ENCODE data around the gene DEGS2.
A peak's percentile ranks its signal among the peaks of the same experiment; 100 is the strongest.

Gene DEGS2

GRCh38 chr14:100141098-100141497 lies 18.3 kb downstream of the DEGS2 start (continued):
- TF ChIP-seq ZNF148 (tag by site-specific recombination; IDR thresholded peaks at IDR 0.05; ENCODE audit: borderline replicate concordance) (no peak), ZNF121 (tag by site-specific recombination; IDR thresholded peaks at IDR 0.05) (no peak), ZNF133 (tag by site-specific recombination; IDR thresholded peaks at IDR 0.05) (no peak)

DNA sequence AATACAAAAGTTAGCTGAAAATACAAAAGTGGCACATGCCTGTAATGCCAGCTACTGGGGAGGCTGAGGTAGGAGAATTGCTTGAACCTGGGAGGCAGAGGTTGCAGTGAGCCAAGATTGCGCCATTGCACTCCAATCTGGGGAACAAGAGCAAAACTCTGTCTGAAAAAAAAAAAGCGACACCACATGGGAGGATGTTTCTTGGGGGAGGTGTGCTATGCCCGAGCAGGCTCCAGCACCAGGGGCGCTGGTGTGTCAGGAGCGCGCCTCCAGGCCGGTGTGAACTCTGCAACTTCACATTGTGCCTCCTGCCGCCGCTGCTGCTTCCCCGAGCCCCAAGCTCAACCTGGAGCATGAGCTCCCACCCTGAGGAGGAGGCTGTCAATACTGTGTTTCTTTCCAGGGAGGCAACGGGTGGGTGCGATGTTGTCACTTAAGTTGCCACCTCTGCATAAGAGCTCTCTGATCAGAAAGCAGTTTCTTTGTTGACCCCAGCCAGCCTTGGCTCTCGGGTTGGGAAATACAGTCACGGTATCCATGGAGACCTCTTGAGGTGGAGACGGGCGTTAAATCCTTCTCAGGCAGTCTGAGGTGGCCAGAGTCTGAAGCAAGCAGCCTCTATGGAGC lies 18.9 kb downstream of the DEGS2 start:
- ChIA-PET CTCF (interaction anchor here (0.7 to 1.5 kb wide), 2 partner anchors 15 to 20 kb away, joined by 7 read pairs; no protein-coding TSS in a partner anchor), POLR2A (no interaction called here)
- H3K36me3 ChIP-seq (ENCODE audit: control insufficient read depth in 2 of 2, insufficient read depth in 1 of 2, low read length in 2 of 2): peaks cover 0 to 34% of the 10 kb centered on the region in 2 experiments; a peak in 1 of 3 replicates

More for the DNA sequence above, 18.9 kb downstream of the DEGS2 start:
- Histone ChIP-seq H3K27ac (ENCODE audit: extremely low read depth, low read depth, low read length) (no peak overlapping the region), H3K4me3 (ENCODE audit: low read depth, low read length) (no peak overlapping the region), H3K9me3 (ENCODE audit: control insufficient read depth, insufficient read depth, low read depth, low read length) (no peaks in the 10 kb centered on the region), H3K4me1 (ENCODE audit: control insufficient read depth, insufficient read depth, low read length) (no peaks in the 10 kb centered on the region)
- TF ChIP-seq ZNF202 (tag by site-specific recombination; IDR thresholded peaks at IDR 0.05; ENCODE audit: borderline replicate concordance): no peak
- TF ChIP-seq ZSCAN16 (tag by site-specific recombination; IDR thresholded peaks at IDR 0.05): no peak
- TF ChIP-seq, protein P1, sequence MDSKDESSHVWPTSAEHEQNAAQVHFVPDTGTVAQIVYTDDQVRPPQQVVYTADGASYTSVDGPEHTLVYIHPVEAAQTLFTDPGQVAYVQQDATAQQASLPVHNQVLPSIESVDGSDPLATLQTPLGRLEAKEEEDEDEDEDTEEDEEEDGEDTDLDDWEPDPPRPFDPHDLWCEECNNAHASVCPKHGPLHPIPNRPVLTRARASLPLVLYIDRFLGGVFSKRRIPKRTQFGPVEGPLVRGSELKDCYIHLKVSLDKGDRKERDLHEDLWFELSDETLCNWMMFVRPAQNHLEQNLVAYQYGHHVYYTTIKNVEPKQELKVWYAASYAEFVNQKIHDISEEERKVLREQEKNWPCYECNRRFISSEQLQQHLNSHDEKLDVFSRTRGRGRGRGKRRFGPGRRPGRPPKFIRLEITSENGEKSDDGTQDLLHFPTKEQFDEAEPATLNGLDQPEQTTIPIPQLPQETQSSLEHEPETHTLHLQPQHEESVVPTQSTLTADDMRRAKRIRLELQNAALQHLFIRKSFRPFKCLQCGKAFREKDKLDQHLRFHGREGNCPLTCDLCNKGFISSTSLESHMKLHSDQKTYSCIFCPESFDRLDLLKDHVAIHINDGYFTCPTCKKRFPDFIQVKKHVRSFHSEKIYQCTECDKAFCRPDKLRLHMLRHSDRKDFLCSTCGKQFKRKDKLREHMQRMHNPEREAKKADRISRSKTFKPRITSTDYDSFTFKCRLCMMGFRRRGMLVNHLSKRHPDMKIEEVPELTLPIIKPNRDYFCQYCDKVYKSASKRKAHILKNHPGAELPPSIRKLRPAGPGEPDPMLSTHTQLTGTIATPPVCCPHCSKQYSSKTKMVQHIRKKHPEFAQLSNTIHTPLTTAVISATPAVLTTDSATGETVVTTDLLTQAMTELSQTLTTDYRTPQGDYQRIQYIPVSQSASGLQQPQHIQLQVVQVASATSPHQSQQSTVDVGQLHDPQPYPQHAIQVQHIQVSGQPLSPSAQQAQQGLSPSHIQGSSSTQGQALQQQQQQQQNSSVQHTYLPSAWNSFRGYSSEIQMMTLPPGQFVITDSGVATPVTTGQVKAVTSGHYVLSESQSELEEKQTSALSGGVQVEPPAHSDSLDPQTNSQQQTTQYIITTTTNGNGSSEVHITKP (tag by site-specific recombination; IDR thresholded peaks at IDR 0.05): peak; percentile 77
- no peak for TF ChIP-seq ZNF837 (tag by site-specific recombination; IDR thresholded peaks at IDR 0.05)
- TF ChIP-seq BCL6B (tag by site-specific recombination; IDR thresholded peaks at IDR 0.05): no peak
- no peak for TF ChIP-seq ZNF24 (tag by site-specific recombination; IDR thresholded peaks at IDR 0.05)
- TF ChIP-seq, protein P2, sequence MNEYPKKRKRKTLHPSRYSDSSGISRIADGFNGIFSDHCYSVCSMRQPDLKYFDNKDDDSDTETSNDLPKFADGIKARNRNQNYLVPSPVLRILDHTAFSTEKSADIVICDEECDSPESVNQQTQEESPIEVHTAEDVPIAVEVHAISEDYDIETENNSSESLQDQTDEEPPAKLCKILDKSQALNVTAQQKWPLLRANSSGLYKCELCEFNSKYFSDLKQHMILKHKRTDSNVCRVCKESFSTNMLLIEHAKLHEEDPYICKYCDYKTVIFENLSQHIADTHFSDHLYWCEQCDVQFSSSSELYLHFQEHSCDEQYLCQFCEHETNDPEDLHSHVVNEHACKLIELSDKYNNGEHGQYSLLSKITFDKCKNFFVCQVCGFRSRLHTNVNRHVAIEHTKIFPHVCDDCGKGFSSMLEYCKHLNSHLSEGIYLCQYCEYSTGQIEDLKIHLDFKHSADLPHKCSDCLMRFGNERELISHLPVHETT (tag by site-specific recombination; IDR thresholded peaks at IDR 0.05): no peak
- TF ChIP-seq ZNF660 (tag by site-specific recombination; IDR thresholded peaks at IDR 0.05): no peak
- TF ChIP-seq, protein P3, sequence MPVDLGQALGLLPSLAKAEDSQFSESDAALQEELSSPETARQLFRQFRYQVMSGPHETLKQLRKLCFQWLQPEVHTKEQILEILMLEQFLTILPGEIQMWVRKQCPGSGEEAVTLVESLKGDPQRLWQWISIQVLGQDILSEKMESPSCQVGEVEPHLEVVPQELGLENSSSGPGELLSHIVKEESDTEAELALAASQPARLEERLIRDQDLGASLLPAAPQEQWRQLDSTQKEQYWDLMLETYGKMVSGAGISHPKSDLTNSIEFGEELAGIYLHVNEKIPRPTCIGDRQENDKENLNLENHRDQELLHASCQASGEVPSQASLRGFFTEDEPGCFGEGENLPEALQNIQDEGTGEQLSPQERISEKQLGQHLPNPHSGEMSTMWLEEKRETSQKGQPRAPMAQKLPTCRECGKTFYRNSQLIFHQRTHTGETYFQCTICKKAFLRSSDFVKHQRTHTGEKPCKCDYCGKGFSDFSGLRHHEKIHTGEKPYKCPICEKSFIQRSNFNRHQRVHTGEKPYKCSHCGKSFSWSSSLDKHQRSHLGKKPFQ (tag by site-specific recombination; IDR thresholded peaks at IDR 0.05): peak; percentile 44; the same call in 1 of the 2 replicates
- TF ChIP-seq, protein P4, sequence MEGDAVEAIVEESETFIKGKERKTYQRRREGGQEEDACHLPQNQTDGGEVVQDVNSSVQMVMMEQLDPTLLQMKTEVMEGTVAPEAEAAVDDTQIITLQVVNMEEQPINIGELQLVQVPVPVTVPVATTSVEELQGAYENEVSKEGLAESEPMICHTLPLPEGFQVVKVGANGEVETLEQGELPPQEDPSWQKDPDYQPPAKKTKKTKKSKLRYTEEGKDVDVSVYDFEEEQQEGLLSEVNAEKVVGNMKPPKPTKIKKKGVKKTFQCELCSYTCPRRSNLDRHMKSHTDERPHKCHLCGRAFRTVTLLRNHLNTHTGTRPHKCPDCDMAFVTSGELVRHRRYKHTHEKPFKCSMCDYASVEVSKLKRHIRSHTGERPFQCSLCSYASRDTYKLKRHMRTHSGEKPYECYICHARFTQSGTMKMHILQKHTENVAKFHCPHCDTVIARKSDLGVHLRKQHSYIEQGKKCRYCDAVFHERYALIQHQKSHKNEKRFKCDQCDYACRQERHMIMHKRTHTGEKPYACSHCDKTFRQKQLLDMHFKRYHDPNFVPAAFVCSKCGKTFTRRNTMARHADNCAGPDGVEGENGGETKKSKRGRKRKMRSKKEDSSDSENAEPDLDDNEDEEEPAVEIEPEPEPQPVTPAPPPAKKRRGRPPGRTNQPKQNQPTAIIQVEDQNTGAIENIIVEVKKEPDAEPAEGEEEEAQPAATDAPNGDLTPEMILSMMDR (tag by site-specific recombination; IDR thresholded peaks at IDR 0.05): peak; percentile 30; the same call in 1 of the 2 replicates

Measured in HEK293 (cell line).